OCI-LY3 (cell line): ENCODE measurements around the gene ADAMTS16.

Experiments
- H2AFZ ChIP-seq: fragments of 200-600, 300-600 bp; shearing (Covaris generic); 2 replicates; pipeline ENCODE4 v1.6.0; 2014; ENCODE audit warnings: antibody characterized with exemption, low read depth, low read length
- H3K27ac ChIP-seq: fragments of 200-600, 300-600 bp; sonication (generic); 2 replicates; pipeline ENCODE4 v1.5.1; 2014; ENCODE audit warnings: mild to moderate bottlenecking, low read length, moderate library complexity, mixed read lengths
- H3K27me3 ChIP-seq: fragments of 200-600, 300-600 bp; sonication (generic); 2 replicates; pipeline ENCODE4 v1.6.1; 2014; ENCODE audit warnings: low read depth, low read length, mixed read lengths
- H3K36me3 ChIP-seq: fragments of 200-600, 300-600 bp; sonication (generic); replicated peaks from 2 replicates; pipeline ENCODE3; 2014; ENCODE audit warnings: low read depth, low read length, mixed read lengths
- H3K4me1 ChIP-seq: fragments of 300-600, 200-600 bp; sonication (generic); 2 replicates; pipeline ENCODE4 v1.6.1; 2014; ENCODE audit warnings: low read length, mixed read lengths
- H3K4me2 ChIP-seq: fragments of 200-600, 300-600 bp; sonication (generic); 2 replicates; pipeline ENCODE4 v1.6.1; 2014; ENCODE audit warnings: low read length, mixed read lengths
- H3K4me3 ChIP-seq: fragments of 300-600, 200-600 bp; sonication (generic); 2 replicates; pipeline ENCODE4 v1.5.1; 2014; ENCODE audit warnings: antibody characterized with exemption, mild to moderate bottlenecking, low read length, moderate library complexity
- H3K79me2 ChIP-seq: fragments of 300-600, 200-600 bp; shearing (Covaris generic); 2 replicates; pipeline ENCODE4 v1.6.1; 2014; ENCODE audit warnings: mild to moderate bottlenecking, low read length, mixed read lengths
- H3K9ac ChIP-seq: fragments of 300-600, 200-600 bp; shearing (Covaris generic); 2 replicates; pipeline ENCODE4 v1.6.0; 2014; ENCODE audit warnings: mild to moderate bottlenecking, low read length, moderate library complexity
- H3K9me3 ChIP-seq: fragments of 200-600, 300-600 bp; shearing (Covaris generic); 2 replicates; pipeline ENCODE4 v1.6.1; 2014; ENCODE audit warnings: low read length, mixed read lengths; ENCODE audit not compliant: insufficient read depth
- H4K20me1 ChIP-seq: fragments of 200-600, 300-600 bp; sonication (generic); 2 replicates; pipeline ENCODE4 v1.6.1; 2016; ENCODE audit warnings: low read length, mixed read lengths; ENCODE audit not compliant: insufficient read depth
- CTCF ChIP-seq: fragments of 200-600, 300-600 bp; sonication (generic); IDR thresholded peaks from 2 replicates; pipeline ENCODE4 v1.5.1; 2014; ENCODE audit warnings: antibody characterized with exemption, low read length, low read depth
- EZH2phosphoT487 ChIP-seq: fragments of 200-600 bp; shearing (Covaris generic); IDR thresholded peaks from 2 replicates; pipeline ENCODE4 v1.6.1; 2018; ENCODE audit warnings: antibody characterized with exemption, mixed run types, low read depth

Gene ADAMTS16

GRCh38 chr5:5235685-5236084 is 95.6 kb downstream of the ADAMTS16 start:
- Histone ChIP-seq H3K4me3 (no peak overlapping the region), H3K79me2 (no peaks in the 10 kb centered on the region), H2AFZ (no peak overlapping the region), H3K9ac (no peak overlapping the region), H3K36me3 (no peaks in the 10 kb centered on the region), H3K4me1 (no peaks in the 10 kb centered on the region), H3K4me2 (no peak overlapping the region), H3K9me3 (no peaks in the 10 kb centered on the region), H4K20me1 (no peaks in the 10 kb centered on the region), H3K27ac (no peak overlapping the region), H3K27me3 (no peaks in the 10 kb centered on the region)
- TF ChIP-seq EZH2phosphoT487: no peak
- no peak for TF ChIP-seq CTCF

GRCh38 chr5:5239191-5239590 is 99.1 kb downstream of the ADAMTS16 start:
- H3K36me3 ChIP-seq: no peaks in the 10 kb centered on the region
- H3K4me3 ChIP-seq: no peak overlapping the region
- no peaks in the 10 kb centered on the region for H3K9me3 ChIP-seq
- no peaks in the 10 kb centered on the region for H3K27me3 ChIP-seq
- H3K27ac ChIP-seq: no peak overlapping the region
- TF ChIP-seq CTCF: no peak
- TF ChIP-seq EZH2phosphoT487: no peak
- H4K20me1 ChIP-seq: no peaks in the 10 kb centered on the region
- no peak overlapping the region for H2AFZ ChIP-seq
- no peaks in the 10 kb centered on the region for H3K4me1 ChIP-seq
- no peak overlapping the region for H3K4me2 ChIP-seq
- H3K79me2 ChIP-seq: no peaks in the 10 kb centered on the region
- H3K9ac ChIP-seq: no peak overlapping the region

GRCh38 chr5:5240234-5240633 is 100.1 kb downstream of the ADAMTS16 start:
- no peak overlapping the region for H2AFZ ChIP-seq
- H3K36me3 ChIP-seq: no peaks in the 10 kb centered on the region
- H3K4me1 ChIP-seq: no peaks in the 10 kb centered on the region
- H3K4me3 ChIP-seq: no peak overlapping the region
- H3K27ac ChIP-seq: no peak overlapping the region
- no peaks in the 10 kb centered on the region for H3K9me3 ChIP-seq
- no peaks in the 10 kb centered on the region for H3K27me3 ChIP-seq
- H3K4me2 ChIP-seq: no peak overlapping the region
- TF ChIP-seq CTCF (no peak), EZH2phosphoT487 (no peak)
- H3K79me2 ChIP-seq: no peaks in the 10 kb centered on the region
- H4K20me1 ChIP-seq: no peaks in the 10 kb centered on the region
- H3K9ac ChIP-seq: no peak overlapping the region

- H2AFZ ChIP-seq: no peak overlapping the region
- H3K4me2 ChIP-seq: no peak overlapping the region
- no peak for TF ChIP-seq EZH2phosphoT487
- TF ChIP-seq CTCF: no peak
- no peaks in the 10 kb centered on the region for H3K36me3 ChIP-seq
- H3K4me3 ChIP-seq: no peak overlapping the region
- no peaks in the 10 kb centered on the region for H3K9me3 ChIP-seq
- no peaks in the 10 kb centered on the region for H3K79me2 ChIP-seq
- H4K20me1 ChIP-seq: no peaks in the 10 kb centered on the region
- no peaks in the 10 kb centered on the region for H3K4me1 ChIP-seq
- no peak overlapping the region for H3K9ac ChIP-seq
- H3K27ac ChIP-seq: no peak overlapping the region
- no peaks in the 10 kb centered on the region for H3K27me3 ChIP-seq
These were observed 101.9 kb downstream of the ADAMTS16 start for GRCh38 chr5:5242056-5242455.
